Measurements from ENCODE around the gene KIF16B. TPM values are rescaled to one million over a fixed set of nuclear protein-coding genes. Genes with fewer than 3 reads are reported as not detected.

KIF16B gene
- total RNA-seq, 6 experiments from 2014 or later, result 0.31 to 3.4 (median 3.2) TPM

GRCh38 chr20:16488616-16489015 lies 84.6 kb downstream of the KIF16B start:
- no peaks in the 10 kb centered on the region for H3K36me3 Mint-ChIP-seq (ENCODE audit: low read depth)
- H3K27me3 Mint-ChIP-seq (ENCODE audit: insufficient read depth), result no peaks in the 10 kb centered on the region
- DNase-seq, result no peak
- H3K9me3 Mint-ChIP-seq, result peaks cover 18% of the 10 kb centered on the region
- no peaks in the 10 kb centered on the region for H3K4me1 Mint-ChIP-seq (ENCODE audit: low read depth)
- no peak for TF ChIP-seq CTCF (IDR thresholded peaks at IDR 0.05)
- H3K27ac Mint-ChIP-seq, result no peak overlapping the region
- no peak overlapping the region for H3K4me3 Mint-ChIP-seq

DNA sequence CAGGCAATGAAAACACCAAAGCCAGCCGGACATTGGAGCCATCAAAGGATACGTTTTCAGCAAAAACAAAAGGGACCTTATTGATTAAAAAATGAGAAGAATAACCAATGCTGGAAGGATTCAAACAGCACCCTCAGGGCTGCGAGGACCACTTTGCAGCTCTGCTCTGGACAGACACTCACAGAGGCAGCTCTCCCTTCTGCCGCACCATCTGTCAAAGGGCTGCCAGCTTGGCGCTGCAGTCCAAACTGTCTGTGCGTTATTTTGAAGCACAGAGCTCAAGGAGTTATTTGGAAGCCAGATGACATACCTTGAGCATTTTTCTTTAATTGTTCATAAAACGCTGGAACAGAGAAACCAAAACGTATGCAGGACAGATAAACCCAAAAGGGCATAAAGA lies 85.2 kb downstream of the KIF16B start:
- H3K27ac Mint-ChIP-seq, result no peak overlapping the region
- no peak overlapping the region for H3K4me3 Mint-ChIP-seq
- H3K27me3 Mint-ChIP-seq (ENCODE audit: insufficient read depth), result no peaks in the 10 kb centered on the region
- no peak for TF ChIP-seq CTCF (IDR thresholded peaks at IDR 0.05)
- no peaks in the 10 kb centered on the region for H3K36me3 Mint-ChIP-seq (ENCODE audit: low read depth)
- H3K9me3 Mint-ChIP-seq, result peaks cover 18% of the 10 kb centered on the region
- H3K4me1 Mint-ChIP-seq (ENCODE audit: low read depth), result no peaks in the 10 kb centered on the region
- no peak for DNase-seq

DNA sequence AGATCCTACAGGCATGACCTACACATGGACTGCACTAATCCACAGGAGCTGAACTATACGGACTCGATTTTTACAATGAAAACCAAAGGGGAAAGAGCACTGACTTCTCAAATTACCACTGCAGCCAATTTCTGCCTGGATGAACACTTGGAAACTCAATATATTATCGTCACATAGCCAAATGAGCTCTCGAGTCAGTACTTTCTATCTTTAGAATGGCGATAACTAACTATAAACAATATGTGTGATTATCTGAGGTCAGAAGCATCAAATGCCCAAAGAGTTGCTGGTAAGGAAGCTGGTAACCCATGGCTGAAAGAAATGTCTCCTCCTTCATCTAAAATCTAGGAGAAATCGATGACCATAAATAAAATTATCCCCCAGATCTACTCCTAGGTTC lies 86.7 kb downstream of the KIF16B start:
- Mint-ChIP-seq H3K36me3 (ENCODE audit: low read depth) (no peaks in the 10 kb centered on the region), H3K27me3 (ENCODE audit: insufficient read depth) (no peaks in the 10 kb centered on the region), H3K4me3 (no peak overlapping the region), H3K27ac (no peak overlapping the region), H3K4me1 (ENCODE audit: low read depth) (no peaks in the 10 kb centered on the region), H3K9me3 (peaks cover 17% of the 10 kb centered on the region; the same call in 1 of the 2 replicates)
- DNase-seq, result no peak
- TF ChIP-seq CTCF (IDR thresholded peaks at IDR 0.05), result no peak

- H3K27ac Mint-ChIP-seq, result no peak overlapping the region
- no peaks in the 10 kb centered on the region for H3K27me3 Mint-ChIP-seq (ENCODE audit: insufficient read depth)
- H3K36me3 Mint-ChIP-seq (ENCODE audit: low read depth), result no peaks in the 10 kb centered on the region
- no peak for TF ChIP-seq CTCF (IDR thresholded peaks at IDR 0.05)
- no peak overlapping the region for H3K4me3 Mint-ChIP-seq
- H3K4me1 Mint-ChIP-seq (ENCODE audit: low read depth), result no peaks in the 10 kb centered on the region
- H3K9me3 Mint-ChIP-seq, result peaks cover 9% of the 10 kb centered on the region; the same call in 1 of the 2 replicates
- no peak for DNase-seq
Measured at GRCh38 chr20:16485401-16485800, 87.8 kb downstream of the KIF16B start.

GRCh38 chr20:16483024-16483423 lies 90.2 kb downstream of the KIF16B start:
- Mint-ChIP-seq H3K36me3 (ENCODE audit: low read depth) (no peaks in the 10 kb centered on the region), H3K4me1 (ENCODE audit: low read depth) (no peaks in the 10 kb centered on the region), H3K27ac (no peak overlapping the region), H3K4me3 (no peak overlapping the region), H3K27me3 (ENCODE audit: insufficient read depth) (no peaks in the 10 kb centered on the region), H3K9me3 (peaks cover 5% of the 10 kb centered on the region; the same call in 1 of the 2 replicates)
- TF ChIP-seq CTCF (IDR thresholded peaks at IDR 0.05), result no peak
- no peak for DNase-seq

- H3K27me3 Mint-ChIP-seq (ENCODE audit: insufficient read depth), result no peaks in the 10 kb centered on the region
- peaks cover 5% of the 10 kb centered on the region; the same call in 1 of the 2 replicates for H3K9me3 Mint-ChIP-seq
Measured at GRCh38 chr20:16481977-16482376, 91.3 kb downstream of the KIF16B start.

More at GRCh38 chr20:16481977-16482376, 91.3 kb downstream of the KIF16B start:
- DNase-seq, result no peak
- no peak overlapping the region for H3K4me3 Mint-ChIP-seq
- H3K27ac Mint-ChIP-seq, result no peak overlapping the region
- no peaks in the 10 kb centered on the region for H3K36me3 Mint-ChIP-seq (ENCODE audit: low read depth)
- no peaks in the 10 kb centered on the region for H3K4me1 Mint-ChIP-seq (ENCODE audit: low read depth)
- no peak for TF ChIP-seq CTCF (IDR thresholded peaks at IDR 0.05)
